Effector CD8-positive, alpha-beta T cell (primary cell): ENCODE results near the gene SEMA3B.
"Not testable (repeated sequence)": the region's sequence is repeated elsewhere in the genome, so short reads cannot be mapped to it uniquely, and the experiment has no call there.

Experiments used
- DNase-seq: peaks from one replicate; lab custom pipeline; 2025; lab: John Stamatoyannopoulos, UW
- total RNA-seq, 4 experiments: gene quantifications; one replicate each; lab custom pipeline; 2026; lab: John Stamatoyannopoulos, UW

Gene SEMA3B
- total RNA-seq: 1.4 to 4.4 (median 1.9) reads per million in 4 experiments

DNA sequence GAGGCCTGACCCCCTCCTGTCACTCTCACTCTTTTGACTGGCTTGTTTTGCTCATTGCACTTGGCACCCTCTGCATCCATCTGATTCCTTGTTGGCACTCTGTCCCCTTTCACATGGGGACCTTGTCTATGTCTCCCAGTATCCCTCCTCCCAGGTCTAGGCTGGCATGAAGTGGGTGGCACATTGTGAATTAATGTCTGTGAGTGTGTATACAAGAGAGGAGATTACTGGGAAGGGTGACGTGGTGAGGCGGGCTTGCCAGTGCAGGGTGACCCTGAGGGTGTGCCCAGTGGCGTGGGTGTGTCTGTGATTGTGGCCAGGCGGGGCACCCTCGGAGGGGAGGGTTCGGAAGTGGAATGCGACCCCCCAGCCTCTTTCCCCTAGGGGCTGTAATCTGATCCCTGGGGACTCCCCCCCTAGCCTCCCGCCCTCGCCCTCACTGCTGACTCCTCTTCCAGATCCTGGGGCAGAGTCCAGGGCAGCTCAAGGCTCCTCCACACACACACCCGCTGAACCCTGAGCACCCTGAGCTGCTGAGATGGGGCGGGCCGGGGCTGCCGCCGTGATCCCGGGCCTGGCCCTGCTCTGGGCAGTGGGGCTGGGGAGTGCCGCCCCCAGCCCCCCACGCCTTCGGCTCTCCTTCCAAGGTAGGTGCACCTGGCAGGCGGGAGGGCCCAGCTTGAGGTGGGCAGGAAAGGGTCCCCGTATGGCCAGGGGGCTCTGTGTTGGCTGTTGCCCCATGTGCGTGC, at the start of gene SEMA3B:
TSS of gene SEMA3B (plus strand) at position 445 of the 749 bp plus-strand sequence. CDS start at position 539, 94 bp downstream.
- DNase-seq: no peak

DNA sequence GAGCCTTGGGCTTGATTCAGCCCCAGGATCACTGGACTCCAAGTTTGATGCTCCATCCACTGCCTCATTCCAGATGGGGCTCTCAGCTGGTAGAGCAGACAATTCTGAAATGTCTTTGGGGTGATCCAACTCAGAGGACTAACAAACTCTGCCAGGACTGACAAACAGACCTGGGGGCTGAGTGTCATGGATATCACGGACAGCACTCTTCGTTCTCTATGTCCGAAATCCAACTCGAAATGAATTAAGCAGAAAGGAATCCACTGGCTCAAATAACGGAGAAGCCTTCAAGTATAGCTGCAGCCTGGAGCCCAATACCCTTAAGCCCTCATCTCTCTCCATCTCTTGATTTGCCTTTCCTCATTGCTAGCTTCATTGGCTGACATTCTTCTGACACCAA, 49.7 kb upstream of the SEMA3B start:
- no peak for DNase-seq

DNA sequence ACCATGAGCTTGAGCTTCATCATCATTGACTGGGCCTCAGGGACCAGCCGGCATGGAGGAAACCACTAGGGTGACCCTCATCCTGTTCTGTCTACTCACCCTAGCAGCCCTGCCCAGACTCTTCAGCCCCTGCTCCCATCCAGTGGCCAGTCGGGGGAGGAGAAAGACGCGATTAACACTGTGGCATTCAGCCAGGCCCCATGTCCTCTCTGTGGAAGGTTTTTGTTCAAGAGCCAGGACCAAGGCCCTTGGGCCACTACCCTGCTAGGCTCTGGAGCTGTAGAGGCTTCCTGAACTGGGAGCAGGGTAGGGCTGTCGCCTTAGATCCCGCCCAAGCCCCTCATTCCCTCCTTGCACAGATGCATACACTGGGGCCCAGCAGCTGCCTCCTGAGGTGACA, 48.8 kb upstream of the SEMA3B start:
- DNase-seq: no peak

DNA sequence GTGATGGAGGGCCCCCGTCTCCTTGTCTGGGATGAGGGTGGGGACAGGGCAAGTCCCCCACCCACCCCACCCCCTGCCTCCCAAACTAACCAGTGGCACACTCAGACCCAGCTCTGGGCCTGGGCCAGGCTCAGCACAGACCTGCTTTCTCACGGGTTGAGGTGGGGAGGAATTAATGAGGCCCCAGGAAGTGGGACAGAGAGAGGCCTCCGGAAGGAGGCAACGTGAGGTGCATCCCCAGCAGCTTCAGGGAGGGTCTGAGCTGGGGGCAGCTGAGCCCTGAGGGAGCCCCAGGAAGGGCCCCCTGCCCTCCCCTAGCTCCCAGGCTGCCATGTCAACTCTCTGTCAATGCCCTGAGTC, 47.9 kb upstream of the SEMA3B start:
- DNase-seq: no peak

DNA sequence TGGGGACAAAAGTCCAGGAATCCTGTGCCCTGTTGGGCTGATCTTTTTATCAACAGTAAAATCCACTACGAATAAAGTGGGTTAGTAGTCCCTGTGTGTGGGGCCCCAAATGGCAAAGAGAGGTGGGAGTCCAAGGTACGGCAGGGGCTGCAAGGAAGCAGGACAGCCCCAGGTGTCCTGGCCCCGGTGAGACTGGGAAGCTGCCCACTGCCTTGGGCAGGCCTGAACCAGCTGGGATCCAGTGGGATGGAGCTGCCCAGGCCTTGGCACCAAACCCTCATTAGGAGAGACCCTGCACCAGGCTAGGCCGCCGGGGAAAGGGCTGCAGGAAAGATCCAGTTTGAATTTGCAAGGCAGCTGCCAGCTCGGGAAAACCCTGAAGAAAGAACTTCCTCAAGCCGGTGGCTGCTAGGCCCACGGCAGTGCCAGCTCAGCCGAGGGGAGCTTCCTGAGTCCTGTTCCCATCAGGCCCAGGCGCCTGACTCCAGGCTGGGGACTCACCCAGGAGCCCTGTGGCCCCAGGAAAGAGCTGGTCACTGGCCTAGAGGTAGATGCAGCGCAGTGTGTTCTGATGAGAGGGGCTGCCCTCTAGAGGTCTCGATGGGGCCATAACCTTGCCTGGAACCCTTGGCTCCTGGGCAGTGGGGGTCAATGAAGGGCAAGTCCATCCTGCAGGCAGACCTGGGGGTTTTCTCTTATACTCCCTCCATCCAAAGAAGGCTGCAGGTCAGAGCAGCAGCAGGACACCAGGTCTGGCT, 47.4 kb upstream of the SEMA3B start:
- no peak for DNase-seq

DNA sequence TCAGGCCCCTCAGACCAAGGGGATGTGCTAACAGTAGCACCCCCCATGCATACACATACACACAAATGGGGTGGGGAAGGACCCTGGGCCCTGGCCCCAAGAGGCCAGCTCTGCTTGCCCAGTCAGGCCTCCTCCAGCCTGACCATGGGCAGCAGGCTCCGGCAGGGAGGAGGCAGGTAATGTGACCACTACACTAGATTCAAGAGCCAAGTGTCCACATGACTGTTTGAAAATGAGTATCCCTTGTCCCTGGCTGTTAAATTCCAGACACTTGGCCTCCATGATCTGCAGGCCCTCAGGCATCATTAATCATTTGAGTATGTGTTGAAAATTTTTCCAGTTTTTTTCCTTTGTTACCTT, 46.8 kb upstream of the SEMA3B start:
- no peak for DNase-seq

DNA sequence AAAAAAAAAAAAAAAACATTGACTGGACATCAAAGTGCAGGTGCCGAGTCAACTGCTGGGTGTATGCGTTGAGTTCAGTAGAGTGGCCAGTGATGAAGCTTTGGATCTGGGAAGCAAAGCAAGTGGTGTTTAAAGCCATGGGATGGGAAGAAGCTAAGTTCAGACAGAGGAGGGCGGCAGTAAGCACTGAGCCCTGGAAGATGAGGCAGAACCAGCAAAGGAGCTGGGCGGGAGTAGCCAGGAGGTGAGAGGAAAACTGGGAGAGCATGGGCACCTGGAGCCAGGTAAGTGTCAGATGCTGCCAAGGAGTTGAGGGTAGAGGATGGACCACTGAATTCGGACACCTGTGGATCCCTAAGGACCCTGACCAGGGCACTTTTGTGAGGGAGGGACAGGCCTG, 44.3 kb upstream of the SEMA3B start:
- no peak for DNase-seq

DNA sequence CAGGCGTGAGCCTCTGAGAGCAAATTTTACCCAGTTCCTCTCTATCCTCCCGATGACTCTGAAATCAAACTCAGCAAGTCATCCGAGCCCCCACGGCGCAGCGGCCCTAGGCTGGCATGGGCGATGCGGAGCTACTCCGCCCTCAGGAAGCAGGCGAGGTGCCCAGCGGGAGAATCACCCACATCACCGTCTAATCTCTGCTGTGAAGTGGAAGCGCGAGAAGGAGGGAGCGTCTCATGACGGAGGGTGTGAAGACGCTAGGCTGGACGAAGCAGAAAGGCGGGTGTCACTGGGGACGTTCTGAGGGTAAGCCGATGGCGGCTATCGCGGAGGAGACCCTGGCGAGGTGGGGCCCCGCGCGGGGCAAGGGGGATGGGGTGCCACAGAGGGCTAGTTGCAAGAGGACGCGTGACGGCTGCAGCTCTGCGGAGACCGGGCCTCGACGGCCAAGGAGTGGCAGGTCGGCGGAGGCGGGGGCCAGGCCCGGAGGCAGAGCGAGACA, 42.0 kb upstream of the SEMA3B start:
- peak; percentile 44 for DNase-seq

DNA sequence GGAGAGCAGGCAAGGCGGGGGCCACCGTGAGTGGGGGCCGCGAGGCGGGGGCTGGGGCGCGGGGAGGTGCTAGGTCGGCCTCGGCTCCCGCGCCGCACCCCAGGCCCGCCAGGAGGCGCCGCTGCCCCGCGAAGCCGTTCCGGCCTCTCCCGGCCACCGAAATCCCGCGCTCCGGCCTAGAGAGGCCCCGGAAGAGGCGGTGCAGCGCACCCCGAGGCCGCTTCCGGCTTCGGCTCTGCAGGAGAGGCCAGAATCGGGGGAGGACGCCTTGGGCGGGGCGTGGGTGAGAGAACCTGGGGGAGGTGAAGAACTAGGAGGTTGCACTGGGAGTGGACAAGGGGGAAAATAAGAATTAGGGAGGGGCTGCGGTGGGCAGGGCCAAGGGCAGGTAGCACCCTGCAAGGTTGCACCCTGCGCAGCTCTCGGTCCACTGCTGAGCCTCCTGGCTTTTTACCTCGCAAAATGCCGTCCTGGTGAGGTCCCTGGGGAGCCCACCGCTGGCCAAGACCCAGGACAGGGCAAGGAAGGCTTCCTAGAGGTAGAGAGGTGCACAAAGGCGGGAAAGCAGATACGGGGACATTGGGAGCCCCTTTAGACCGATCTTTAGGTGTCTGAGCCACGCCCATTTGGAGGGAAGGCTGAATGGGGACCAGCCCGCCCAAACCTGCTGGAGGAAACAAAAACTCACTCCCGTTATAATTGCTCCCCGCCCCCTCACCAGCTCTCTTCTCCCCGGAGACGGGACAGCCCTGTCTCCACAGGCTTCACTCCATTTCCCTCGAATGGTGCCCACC, 41.4 kb upstream of the SEMA3B start:
- DNase-seq: peak; percentile 82

DNA sequence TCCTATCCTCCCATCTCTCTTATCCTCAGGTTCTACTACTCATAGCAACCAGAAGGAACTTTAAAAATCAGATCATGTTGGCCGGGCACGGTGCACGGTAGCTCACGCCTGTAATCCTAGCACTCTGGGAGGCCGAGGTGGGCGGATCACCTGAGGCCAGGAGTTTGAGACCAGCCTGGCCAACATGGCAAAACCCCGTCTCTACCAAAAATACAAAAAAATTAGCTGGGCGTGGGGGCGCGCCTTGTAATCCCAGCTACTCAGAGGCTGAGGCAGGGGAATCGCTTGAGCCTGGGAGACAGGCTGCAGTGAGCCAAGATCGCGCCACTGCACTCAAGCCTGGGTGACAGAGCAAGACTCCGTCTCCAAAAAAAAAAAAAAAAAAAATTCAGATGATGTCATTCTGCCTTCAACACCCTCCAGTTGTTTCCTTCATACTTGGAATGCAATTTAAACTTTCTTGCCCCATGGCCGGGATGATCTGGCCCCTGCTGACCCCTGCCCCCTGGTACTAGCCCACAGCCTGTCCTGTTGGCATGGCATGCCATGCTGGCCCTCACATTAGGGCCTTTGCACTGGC, 40.7 kb upstream of the SEMA3B start:
- DNase-seq: not testable (repeated sequence)

DNA sequence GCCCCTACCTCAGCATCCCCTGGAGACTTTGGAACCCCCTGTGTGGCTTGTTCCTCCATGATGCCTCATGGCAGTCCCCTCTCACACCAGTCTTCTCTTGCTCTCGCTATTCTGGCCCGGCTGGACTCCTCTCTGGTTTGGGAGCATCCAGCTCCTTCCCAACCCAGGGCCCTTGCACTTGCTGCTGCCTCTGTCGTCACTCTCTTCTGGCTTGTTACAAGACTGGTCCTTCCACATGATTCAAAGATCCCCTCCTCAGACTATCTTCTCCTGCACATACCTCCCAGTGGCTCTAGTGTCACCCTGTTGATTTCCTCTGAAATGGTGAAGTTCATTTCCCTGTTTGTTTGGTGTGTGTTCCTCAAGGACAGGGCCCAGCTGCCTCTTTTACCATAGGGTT, 39.5 kb upstream of the SEMA3B start:
- no peak for DNase-seq

DNA sequence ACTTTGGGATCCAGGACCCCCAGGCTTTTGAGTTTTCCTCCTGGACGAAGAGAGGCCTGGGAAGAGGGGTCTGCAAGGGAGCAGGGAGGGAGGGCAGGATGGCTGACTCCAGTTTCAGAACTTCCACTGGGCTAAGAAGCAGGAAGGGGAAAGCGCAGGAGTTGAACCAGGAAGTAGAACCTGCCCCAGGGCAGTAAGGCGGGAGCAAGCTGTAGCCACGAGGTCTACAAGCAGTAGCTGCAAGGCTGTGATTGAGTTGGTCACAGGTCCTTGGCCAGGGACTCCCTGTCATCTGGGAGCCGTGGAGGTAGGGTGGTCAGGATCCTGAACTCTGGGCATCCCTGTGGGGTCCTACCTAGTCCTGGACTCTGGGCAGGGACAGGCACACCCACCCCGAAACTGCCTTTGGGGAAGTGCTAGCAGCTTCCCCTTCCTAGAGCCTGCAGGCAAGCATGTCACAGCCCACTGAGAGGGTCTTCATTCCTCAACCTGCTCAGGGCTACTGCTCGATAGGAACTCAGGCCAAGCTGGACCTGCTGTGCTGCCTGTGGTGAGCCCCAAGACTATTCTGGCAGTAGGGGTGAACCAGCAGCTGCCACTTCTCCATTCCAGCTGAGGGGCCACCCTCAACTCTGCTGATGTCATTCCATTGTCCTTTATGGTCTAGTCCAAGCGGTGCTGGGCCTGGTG, 38.7 kb upstream of the SEMA3B start:
- DNase-seq: no peak

DNA sequence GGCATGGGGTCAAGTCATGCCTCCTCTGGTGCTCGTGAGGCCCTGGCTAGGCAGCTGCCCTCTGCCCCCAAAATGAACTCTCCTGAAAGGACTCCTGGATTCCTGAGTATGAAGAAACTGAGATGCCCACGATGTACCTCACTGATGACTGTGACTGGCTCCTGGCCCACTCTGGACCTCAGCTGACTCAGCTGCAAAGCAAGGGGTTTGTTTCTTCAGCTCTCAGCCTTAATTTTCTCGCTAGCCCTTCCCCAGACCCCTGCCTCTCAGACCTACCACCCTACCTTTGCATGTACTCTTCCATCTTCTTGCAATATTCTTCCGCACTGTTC, 38.2 kb upstream of the SEMA3B start:
- no peak for DNase-seq

DNA sequence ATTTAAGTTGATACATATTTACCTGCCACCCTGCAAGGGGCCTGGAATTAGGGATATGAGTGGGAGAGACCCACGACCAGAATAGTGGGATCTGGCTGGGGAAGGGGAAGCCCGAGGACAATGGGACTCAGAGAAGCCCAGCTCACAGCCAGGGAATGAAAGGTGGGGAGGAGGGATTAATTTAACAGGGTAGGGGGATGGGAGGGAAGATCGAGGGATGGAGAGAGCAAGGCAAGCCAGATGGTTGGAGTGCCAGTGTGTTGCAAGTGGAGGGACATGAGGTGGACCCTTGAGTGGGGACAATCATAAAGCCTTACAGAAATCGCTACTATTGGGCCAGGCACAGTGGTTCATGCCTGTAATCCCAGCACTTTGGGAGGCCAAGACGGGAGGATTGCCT, 37.4 kb upstream of the SEMA3B start:
- no peak for DNase-seq

DNA sequence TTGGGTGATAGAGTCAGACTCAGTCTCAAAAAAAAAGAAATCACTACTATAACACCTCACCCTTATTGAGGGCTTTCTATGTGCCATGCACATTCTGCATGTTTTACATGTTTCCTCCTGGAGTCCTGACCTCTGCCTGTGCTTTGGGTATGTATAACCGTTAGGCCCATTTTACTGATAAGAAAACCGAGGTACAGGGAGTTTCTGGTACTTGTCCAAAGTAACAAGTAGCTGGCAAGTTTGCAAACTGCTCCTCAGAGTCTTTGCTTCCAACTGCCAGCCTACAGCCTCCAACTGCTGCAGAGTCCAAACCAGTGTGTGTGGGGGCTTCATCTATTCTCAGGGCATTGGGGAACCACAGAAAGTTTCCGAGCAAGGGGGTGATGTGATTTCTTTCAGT, 36.6 kb upstream of the SEMA3B start:
- DNase-seq: no peak

DNA sequence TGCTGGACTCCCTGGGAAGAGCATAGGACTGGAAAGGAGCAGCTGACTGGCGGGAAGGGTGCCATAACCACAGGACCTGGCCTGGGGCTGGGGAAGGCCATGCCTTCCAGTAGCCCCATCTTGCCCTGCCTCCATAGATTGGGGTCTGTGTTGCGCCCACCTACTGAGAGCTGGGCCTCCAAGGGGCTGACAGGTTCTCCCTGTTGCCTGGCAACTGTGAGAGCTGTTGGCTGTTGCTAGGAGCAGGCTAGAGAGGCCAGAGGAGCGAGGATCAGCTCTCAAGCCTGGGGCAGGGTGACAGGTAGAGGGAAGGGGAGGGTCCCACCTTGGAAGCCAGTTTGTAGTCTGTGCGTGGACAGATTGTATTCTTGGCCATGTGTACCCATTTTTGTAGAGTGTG, 35.8 kb upstream of the SEMA3B start:
- no peak for DNase-seq

DNA sequence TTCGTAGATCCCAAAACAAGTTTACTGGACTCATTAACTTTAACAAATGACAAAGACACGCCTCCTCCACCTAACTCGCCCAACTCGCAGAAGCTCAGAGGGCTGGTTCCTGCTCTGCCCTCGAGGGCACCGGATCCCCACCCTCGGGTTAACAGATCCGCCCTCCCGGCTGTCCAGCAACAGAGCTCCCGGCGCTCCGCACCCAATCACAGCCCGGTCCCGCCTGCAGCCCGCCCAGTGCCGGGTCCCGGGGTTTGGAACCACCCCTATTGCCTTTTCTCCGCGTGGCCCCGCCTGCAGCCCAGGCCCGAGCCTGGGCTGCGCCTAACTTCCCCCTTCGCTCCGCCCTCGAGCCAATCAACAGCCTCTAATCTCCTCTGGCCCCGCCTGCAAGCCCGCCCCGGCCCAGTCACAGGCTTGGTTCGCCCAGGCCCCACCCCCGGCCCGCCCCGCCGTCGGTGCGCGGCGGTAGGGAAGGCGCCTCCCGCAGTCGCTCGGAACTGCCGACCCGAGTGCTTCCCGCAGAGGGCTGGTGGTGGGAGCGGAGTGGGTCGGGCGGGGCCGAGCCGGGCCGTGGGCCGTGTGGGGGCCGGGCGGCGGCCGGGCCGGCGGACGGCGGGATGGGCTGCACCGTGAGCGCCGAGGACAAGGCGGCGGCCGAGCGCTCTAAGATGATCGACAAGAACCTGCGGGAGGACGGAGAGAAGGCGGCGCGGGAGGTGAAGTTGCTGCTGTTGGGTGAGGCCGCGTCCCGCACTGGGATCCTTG, 33.0 kb upstream of the SEMA3B start, which contains the start of gene GNAI2:
TSS of gene GNAI2 (plus strand) at position 489 of the 768 bp plus-strand sequence. CDS start at position 621, 132 bp downstream.
- peak; percentile 97 for DNase-seq

DNA sequence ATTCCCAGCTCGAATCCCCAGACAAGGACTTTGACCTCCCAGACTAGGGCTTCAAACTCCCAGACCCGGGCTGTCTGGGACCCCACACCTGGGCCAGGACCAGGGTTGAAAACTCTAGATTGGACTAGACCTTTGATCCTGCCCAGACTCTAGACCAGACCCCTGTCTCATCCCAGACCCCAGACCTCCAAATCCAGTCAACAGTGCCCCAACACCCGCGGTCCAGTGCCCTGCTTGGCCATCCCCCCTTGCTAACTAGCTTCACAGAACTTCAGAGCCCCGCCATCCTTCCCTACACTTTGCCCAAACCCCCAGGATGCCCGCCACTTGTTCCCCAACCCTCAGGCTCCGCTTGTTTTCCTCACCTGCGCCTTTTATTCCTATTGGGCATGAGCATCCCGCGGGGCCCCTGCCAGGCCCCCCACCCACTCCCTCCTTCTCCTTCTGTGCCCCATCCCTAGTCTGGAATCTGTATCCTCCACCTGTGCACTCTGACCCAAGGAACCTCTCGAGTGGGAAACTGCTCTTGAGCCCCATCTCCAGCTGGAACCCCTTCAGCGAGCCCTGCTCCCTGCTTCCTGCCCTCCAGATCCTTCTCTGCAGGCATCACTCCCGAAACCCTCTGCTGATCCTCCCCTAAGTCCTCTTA, 32.3 kb upstream of the SEMA3B start:
- no peak for DNase-seq

DNA sequence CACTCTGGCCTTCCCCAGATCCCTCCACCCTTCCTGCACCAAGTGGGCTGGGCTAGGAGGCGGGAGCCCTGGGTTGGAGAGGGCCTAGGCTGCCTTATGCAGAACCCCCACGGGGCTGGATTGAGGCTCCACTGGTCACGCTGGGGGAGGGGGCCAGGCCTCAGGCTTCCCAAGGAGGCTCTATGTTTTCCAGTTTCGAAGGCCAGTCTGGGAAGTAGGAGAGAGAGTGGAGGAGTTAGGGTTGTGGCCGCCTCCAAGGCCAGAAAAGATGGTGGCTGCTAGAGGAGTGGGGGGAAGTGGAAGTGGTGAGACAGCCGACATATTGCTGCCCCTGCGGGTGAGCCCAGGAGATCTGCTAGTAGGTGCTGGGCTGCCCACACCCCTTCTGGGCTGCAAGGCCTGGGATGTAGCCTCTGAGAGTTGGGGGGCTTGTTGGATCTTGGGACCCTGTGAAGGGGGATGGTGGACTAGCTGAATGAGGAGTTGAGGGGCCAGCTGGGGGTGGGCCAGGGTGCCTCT, 31.8 kb upstream of the SEMA3B start:
- peak; percentile 15 for DNase-seq
